Breast epithelium (tissue), 4 donors: ENCODE data around the gene DPYD. TPM values are rescaled to one million over a fixed set of nuclear protein-coding genes. Genes with fewer than 3 reads are reported as not detected.

Experiments
- DNase-seq, 2 donors: peaks; one replicate each; pipeline ENCODE4 v3.0.0-alpha.2; 2019; ENCODE audit warnings: low spot score in 2 of 2
- H3K27ac ChIP-seq, 2 donors: fragments of 200-600 bp; sonication (generic) in 1 of 2; one replicate each; pipeline ENCODE4 v1.5.1; 2016 to 2019; ENCODE audit warnings: mild to moderate bottlenecking in 1 of 2
- H3K27me3 ChIP-seq, 2 donors: fragments of 200-600 bp; sonication (generic) in 1 of 2; one replicate each; pipeline versions ENCODE4 v1.5.1 to v1.6.0; 2017 to 2019; ENCODE audit warnings: control low read depth in 1 of 2, mild to moderate bottlenecking in 1 of 2
- H3K36me3 ChIP-seq: fragments of 200-600 bp; one replicate; pipeline ENCODE4 v1.5.1; 2019
- H3K4me1 ChIP-seq, 2 donors: fragments of 200-600 bp; sonication (generic); one replicate each; pipeline ENCODE4 v1.5.1; 2016 to 2019; ENCODE audit warnings: control low read depth in 1 of 2
- H3K4me3 ChIP-seq, 3 donors: fragments of 200-600 bp; sonication (generic); 1 replicate in 2 of 3; 2 replicates in 1 of 3; pipeline ENCODE4 v1.5.1; 2016 to 2019; ENCODE audit warnings: mild to moderate bottlenecking in 3 of 3, moderate library complexity in 2 of 3
- H3K9me3 ChIP-seq, 2 donors: fragments of 200-600 bp; sonication (generic) in 1 of 2; one replicate each; pipeline ENCODE4 v1.5.1; 2016 to 2019; ENCODE audit warnings: control low read depth in 1 of 2
- POLR2A ChIP-seq: fragments of 450-650 bp; IDR thresholded peaks from one replicate; pipeline ENCODE4 v1.6.1; 2016; ENCODE audit warnings: antibody characterized with exemption, mild to moderate bottlenecking, moderate library complexity
- POLR2AphosphoS5 ChIP-seq, 3 donors: sonication (generic); formaldehyde crosslinking; IDR thresholded peaks; one replicate each; pipeline ENCODE4 v1.6.1; 2017; ENCODE audit warnings: antibody characterized with exemption in 3 of 3
- intact Hi-C: fragments of 100-400 bp; cut with DNase I; formaldehyde crosslinking; loops from one replicate; pipeline ENCODE4 v1.15.1; 2023; ENCODE audit warnings: low total_unique reads
- total RNA-seq, 3 donors: library from RNA; depleted of rRNA; stranded (reverse); fragments of >200 nt; gene quantifications; one replicate each; pipeline ENCODE4 v1.1.0, GENCODE V29; 2016
- TF ChIP-seq, protein P1 (sequence below), 3 donors: fragments of 450-650 bp; IDR thresholded peaks; one replicate each; pipeline ENCODE4 v1.5.1; 2016 to 2017; ENCODE audit warnings: antibody characterized with exemption in 3 of 3, mild to moderate bottlenecking in 3 of 3, moderate library complexity in 3 of 3

The DPYD gene
- total RNA-seq, 3 donors from 2014 or later: 56.4 to 95.1 (median 58.1) TPM

DNA sequence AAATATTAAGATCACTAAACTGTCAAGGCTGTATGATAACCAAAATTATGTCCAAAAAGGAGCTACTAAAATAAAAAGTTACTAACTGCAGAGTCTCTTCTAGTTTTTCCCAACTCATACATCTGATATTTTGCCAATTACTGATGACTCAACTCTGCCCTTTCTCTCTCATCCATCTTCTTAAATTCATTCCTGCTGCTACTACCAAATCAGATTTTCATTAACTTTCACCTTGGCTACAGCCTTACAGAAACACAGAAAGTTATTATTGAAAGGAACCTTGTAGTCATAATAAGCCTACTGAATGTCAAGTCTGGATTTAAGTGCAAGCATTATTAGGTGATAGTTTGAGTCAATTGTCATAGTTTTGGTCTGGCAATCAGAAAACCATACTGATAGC is 273.1 kb downstream of the DPYD start:
- TF ChIP-seq, protein P1, sequence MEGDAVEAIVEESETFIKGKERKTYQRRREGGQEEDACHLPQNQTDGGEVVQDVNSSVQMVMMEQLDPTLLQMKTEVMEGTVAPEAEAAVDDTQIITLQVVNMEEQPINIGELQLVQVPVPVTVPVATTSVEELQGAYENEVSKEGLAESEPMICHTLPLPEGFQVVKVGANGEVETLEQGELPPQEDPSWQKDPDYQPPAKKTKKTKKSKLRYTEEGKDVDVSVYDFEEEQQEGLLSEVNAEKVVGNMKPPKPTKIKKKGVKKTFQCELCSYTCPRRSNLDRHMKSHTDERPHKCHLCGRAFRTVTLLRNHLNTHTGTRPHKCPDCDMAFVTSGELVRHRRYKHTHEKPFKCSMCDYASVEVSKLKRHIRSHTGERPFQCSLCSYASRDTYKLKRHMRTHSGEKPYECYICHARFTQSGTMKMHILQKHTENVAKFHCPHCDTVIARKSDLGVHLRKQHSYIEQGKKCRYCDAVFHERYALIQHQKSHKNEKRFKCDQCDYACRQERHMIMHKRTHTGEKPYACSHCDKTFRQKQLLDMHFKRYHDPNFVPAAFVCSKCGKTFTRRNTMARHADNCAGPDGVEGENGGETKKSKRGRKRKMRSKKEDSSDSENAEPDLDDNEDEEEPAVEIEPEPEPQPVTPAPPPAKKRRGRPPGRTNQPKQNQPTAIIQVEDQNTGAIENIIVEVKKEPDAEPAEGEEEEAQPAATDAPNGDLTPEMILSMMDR (IDR thresholded peaks at IDR 0.05): no peak
- H3K9me3 ChIP-seq: peaks cover 5% of the 10 kb centered on the region in 2 donors
- no peak overlapping the region for H3K4me3 ChIP-seq
- no peaks in the 10 kb centered on the region for H3K27me3 ChIP-seq
- DNase-seq: no peak
- peaks cover 4% of the 10 kb centered on the region for H3K36me3 ChIP-seq
- no peaks in the 10 kb centered on the region for H3K4me1 ChIP-seq
- intact Hi-C loops: no loop called here
- no peak overlapping the region for H3K27ac ChIP-seq

DNA sequence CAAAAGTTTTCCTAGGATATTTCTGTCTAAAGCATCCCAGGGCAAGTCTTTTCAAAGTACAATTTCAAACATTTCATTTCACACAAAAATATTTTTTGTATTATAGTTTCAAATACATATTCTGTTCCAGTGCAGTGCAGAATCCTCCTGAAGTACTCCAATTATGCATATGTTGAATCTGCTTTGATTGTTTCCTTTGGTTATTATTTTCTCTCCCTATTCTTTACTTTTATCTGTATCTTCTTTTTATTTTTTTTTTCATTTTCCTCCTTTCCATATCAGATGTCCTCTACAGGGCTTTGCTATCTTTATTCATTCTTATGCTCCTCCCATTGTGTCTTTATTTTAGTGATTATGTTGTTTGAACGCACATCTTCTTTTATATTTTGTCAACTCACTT is 274.8 kb downstream of the DPYD start:
- no peak overlapping the region for H3K4me3 ChIP-seq
- no peaks in the 10 kb centered on the region for H3K27me3 ChIP-seq
- H3K4me1 ChIP-seq: no peaks in the 10 kb centered on the region
- H3K9me3 ChIP-seq: peaks cover 5% of the 10 kb centered on the region in 2 donors
- H3K27ac ChIP-seq: no peak overlapping the region
- no peak for DNase-seq
- intact Hi-C loops: no loop called here
- peaks cover 4% of the 10 kb centered on the region for H3K36me3 ChIP-seq
- TF ChIP-seq POLR2AphosphoS5 (IDR thresholded peaks at IDR 0.05) (no peak), POLR2A (no peak)
- TF ChIP-seq, protein P1 (IDR thresholded peaks at IDR 0.05): no peak

DNA sequence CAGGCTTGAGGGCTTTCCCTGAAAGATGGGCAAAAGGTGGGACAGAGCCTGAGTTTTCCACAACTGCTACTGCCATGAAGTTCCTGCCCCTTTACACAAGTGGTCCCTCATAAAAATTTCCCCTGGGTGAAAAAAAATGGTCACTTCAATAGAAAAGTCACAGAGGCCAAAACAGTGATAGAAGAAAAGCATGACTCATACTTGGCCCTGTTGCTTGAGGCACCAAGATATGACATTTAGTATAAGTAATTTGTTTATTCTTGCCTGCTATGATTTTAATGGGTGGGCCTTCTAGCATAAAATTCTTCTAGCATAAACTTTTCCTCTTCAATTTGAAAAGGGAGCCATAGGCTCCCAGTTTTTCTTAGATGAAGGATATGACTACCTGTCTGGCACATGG is 280.2 kb downstream of the DPYD start:
- DNase-seq: no peak
- Histone ChIP-seq H3K9me3 (no peaks in the 10 kb centered on the region), H3K4me1 (no peaks in the 10 kb centered on the region), H3K27me3 (no peaks in the 10 kb centered on the region), H3K36me3 (no peaks in the 10 kb centered on the region), H3K27ac (no peak overlapping the region), H3K4me3 (no peak overlapping the region)
- TF ChIP-seq POLR2A: no peak
- TF ChIP-seq, protein P1 (IDR thresholded peaks at IDR 0.05): no peak
- TF ChIP-seq POLR2AphosphoS5 (IDR thresholded peaks at IDR 0.05): no peak
- intact Hi-C loops: no loop called here

DNA sequence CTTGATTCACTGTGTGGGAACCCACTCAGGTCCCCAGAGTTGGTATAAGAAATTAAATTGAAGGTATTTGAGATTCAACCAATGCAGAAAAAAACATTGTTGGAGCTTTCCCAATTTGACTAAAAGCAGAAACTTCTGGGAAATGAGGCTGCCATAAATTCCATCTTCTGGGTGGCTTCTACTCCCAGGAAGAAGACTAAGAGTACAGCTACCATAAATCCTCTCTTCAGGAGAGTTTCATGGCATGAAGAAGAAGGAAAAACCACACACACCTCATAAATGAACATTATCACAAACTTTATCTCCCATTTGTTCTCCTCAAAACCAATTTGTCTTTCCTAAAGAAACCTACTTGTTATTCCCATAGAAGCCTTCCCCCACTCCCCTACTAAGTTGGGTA is 283.9 kb downstream of the DPYD start:
- H3K36me3 ChIP-seq: no peaks in the 10 kb centered on the region

DNA sequence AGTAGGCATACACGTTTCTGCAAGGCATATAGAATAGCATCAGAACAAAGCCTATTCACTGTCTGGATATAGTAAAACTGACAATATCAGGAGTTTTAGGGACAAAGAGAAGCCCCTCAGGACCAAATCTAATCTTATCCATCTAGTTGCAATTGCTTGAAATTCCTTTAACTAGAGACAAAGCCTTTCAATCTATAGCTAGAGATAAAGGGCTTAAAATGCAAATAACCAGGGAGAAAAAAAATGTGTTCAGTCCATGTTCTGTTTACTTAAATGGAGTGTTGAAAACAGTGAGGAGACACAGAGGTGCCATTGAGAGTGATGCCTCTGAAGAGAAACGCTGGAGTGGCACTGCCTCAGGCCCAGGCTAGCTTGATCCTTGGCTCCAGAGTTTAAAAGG is 286.1 kb downstream of the DPYD start:
- Histone ChIP-seq H3K9me3 (no peaks in the 10 kb centered on the region), H3K4me1 (no peaks in the 10 kb centered on the region), H3K36me3 (no peaks in the 10 kb centered on the region), H3K27ac (no peak overlapping the region), H3K27me3 (no peaks in the 10 kb centered on the region), H3K4me3 (no peak overlapping the region)
- TF ChIP-seq POLR2AphosphoS5 (IDR thresholded peaks at IDR 0.05): no peak
- TF ChIP-seq, protein P1 (IDR thresholded peaks at IDR 0.05): no peak
- TF ChIP-seq POLR2A: no peak
- intact Hi-C loops: no loop called here
- no peak for DNase-seq

More for the DNA sequence above, 283.9 kb downstream of the DPYD start:
- no peak for DNase-seq
- H3K4me1 ChIP-seq: no peaks in the 10 kb centered on the region
- TF ChIP-seq POLR2AphosphoS5 (IDR thresholded peaks at IDR 0.05): no peak
- TF ChIP-seq, protein P1 (IDR thresholded peaks at IDR 0.05): no peak
- no peak for TF ChIP-seq POLR2A
- intact Hi-C loops: no loop called here
- no peaks in the 10 kb centered on the region for H3K27me3 ChIP-seq
- no peak overlapping the region for H3K4me3 ChIP-seq
- no peak overlapping the region for H3K27ac ChIP-seq
- no peaks in the 10 kb centered on the region for H3K9me3 ChIP-seq
